SU-DHL-6 (cell line): ENCODE data around the gene SHROOM2.

Experiments
- EZH2phosphoT487 ChIP-seq: fragments of 200-600 bp; sonication (generic), shearing (Covaris generic); conservative IDR thresholded peaks from 2 replicates; pipeline ENCODE4 v1.6.1; 2018; ENCODE audit warnings: mild to moderate bottlenecking, antibody characterized with exemption, low read length, moderate library complexity, mixed read lengths
- TF ChIP-seq, protein P1 (sequence below): fragments of 200-600 bp; sonication (generic); IDR thresholded peaks from one replicate; pipeline ENCODE4 v1.5.1; 2017; ENCODE audit warnings: antibody characterized with exemption, mild to moderate bottlenecking, low read length, moderate library complexity; ENCODE audit not compliant: insufficient read depth, poor library complexity, severe bottlenecking

DNA sequence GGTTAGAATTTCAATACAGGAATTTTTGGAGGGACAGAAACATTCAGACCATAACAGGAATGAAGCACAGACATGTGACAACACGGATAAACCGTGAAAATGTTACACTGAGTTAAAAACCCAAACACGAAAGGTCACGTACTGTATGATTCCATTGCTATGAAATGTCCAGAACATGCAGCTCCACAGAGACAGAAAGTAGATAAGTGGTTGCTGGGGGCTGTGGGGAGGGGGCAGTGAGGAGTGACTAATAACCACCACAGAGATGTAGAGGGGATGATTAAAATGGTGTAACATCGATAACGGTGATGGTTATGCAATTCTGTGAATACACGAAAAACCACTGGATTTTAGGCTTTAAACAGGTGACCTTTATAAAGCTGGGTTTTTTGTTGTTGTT lies 28.9 kb upstream of the SHROOM2 start:
- TF ChIP-seq, protein P1, sequence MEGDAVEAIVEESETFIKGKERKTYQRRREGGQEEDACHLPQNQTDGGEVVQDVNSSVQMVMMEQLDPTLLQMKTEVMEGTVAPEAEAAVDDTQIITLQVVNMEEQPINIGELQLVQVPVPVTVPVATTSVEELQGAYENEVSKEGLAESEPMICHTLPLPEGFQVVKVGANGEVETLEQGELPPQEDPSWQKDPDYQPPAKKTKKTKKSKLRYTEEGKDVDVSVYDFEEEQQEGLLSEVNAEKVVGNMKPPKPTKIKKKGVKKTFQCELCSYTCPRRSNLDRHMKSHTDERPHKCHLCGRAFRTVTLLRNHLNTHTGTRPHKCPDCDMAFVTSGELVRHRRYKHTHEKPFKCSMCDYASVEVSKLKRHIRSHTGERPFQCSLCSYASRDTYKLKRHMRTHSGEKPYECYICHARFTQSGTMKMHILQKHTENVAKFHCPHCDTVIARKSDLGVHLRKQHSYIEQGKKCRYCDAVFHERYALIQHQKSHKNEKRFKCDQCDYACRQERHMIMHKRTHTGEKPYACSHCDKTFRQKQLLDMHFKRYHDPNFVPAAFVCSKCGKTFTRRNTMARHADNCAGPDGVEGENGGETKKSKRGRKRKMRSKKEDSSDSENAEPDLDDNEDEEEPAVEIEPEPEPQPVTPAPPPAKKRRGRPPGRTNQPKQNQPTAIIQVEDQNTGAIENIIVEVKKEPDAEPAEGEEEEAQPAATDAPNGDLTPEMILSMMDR, result no peak
- no peak for TF ChIP-seq EZH2phosphoT487
